ENCODE data around the gene LYPLA2.

Gene LYPLA2

GRCh38 chr1:23838401-23838866, 47.5 kb downstream of the LYPLA2 start:
- peak; percentile 56 for DNase-seq

DNA sequence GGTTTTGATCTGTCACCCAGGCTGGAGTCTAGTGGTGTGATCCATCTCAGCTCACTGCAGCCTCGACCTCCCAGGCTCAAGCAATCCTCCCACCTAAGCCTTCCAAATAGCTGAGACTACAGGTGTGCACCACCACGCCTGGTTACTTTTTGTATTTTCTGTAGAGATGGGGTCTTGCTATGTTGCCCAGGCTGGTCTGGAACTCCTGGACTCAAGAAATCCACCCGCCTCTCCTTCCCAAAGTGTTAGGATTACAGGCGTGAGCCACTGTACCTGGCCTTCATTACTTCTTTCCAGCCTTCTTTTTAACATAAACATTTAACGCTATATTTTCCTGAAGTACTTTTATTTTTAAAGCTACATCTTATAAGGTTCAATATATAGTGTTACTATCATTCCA, 52.7 kb downstream of the LYPLA2 start:
- no peak for DNase-seq

All from NCI-H1436 (cell line).